ENCODE results near the gene NACC2.

NACC2 gene

DNA sequence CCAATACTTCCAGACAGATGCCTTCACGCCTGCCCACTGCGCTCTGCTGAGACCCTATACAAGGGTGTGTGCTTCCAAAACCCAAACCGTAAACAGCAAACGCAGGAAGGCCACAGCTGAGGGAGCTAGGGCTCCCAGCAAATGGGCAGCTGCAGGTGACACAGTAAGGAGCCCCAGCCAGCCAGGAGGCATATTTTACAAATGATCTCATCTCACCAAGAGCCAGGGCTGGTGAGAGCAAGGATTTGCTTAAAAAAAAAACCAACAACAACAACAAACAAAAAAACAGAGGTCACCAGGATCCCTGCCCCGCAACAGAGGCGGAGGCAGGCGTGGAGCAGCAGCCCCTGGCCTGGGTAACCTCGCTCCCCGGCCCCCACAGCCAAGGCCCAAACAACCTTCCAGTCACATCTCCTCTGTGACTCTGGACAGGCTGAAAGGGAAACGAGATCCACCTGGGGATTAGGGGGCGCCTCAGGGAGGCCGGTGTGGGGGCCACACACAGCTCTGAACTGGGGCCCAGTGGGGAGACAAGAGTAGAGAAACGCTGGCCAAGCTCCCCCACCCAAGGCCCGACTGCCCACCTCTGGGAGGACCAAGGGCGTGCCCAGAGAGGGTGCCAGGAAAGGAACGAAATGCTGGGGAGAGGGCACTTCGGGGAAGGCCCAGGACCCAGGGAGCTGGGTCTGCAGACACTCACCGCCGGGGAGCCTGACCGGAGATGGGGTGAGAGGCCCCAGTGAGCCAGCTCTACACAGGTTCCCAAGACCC is 3.3 kb downstream of the NACC2 start:
- DNase-seq, result no peak

DNA sequence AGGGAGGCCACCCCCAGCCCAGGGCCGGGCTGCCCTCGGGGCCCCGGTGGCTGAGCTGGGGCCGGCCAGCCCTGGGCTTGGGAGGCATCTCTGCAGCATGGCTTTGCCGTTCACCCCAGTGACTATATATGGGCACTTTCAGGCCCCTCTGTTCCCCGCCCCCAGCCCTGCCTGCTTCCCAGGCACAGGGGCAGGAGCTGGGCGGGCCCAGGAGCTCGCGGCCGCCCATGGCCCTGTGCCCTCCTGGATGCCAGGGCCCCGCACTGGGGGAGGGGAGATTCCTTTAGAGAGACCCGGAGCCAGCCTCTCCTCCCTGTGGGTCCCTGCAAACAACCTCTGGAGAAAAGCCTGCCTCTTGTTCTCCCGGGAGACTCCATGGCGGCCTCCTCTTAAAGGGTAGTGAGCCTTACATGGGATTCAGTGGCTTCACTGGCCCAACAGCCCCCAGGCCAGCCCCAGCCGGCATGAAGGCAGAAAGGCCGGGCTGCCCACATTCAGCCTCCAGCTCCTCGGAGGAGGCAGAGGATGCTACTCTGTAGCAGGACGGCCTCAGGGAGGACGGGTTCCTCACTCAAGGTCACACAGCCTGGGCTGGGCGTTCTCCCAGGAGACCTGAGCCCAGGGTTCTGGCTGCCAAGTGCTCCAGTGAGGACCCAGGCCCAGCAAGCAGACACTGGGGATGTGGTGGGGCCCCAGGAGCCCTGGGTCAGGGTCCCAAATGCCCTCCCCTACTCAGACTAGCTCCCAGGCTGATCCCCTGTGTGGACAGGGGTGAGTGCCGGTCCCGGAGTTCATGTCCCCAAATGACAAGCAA is 4.1 kb downstream of the NACC2 start:
- DNase-seq, result no peak

DNA sequence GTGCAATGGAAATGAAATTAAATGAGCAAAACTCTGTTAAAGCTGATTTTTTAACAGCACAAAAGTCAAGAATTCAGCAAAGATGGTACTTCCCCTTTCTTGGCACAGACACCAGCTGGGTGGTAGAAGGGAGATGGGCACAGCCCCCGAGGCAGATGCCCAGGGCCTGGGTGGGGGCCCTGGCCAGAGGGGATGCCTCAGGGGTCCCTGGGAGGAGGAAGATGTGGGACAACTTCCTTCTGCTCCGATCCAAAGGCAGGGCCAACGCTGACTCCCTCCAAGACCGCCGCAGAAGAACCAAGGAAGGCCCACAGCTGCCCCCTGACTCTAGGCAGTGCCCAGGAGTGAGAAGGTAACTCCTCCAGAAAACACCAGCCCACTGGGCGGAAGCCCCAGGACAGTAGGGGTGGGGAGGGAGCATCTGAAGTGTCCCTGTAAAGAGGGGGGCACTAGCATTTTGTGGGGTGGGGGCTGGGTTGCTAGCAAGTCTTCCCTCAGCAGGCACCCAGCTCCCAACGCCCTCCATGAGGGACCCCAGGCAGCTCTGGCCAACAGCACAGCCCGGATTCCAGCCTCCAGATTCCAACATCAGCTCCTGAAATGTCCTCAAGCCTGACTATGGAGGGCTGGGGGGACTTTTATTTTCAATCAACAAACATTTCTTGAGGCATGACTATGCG is 4.9 kb downstream of the NACC2 start:
- no peak for DNase-seq

DNA sequence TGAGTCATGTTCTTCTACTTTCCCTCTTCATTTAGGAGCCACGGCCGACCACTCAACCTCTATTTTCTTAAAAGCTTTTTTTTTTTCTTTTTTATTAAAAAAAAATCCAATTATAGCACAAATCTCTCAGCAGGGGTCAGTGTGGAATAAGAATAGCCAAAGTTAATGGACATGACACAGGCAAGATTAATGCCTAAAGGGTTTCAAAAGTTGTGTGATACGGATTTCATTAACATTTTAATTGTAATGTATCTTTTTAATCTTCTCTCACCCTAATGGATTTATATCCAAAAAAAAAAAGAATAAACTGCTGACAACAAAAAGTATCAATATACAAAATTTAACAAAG is 5.4 kb downstream of the NACC2 start:
- DNase-seq, result no peak

DNA sequence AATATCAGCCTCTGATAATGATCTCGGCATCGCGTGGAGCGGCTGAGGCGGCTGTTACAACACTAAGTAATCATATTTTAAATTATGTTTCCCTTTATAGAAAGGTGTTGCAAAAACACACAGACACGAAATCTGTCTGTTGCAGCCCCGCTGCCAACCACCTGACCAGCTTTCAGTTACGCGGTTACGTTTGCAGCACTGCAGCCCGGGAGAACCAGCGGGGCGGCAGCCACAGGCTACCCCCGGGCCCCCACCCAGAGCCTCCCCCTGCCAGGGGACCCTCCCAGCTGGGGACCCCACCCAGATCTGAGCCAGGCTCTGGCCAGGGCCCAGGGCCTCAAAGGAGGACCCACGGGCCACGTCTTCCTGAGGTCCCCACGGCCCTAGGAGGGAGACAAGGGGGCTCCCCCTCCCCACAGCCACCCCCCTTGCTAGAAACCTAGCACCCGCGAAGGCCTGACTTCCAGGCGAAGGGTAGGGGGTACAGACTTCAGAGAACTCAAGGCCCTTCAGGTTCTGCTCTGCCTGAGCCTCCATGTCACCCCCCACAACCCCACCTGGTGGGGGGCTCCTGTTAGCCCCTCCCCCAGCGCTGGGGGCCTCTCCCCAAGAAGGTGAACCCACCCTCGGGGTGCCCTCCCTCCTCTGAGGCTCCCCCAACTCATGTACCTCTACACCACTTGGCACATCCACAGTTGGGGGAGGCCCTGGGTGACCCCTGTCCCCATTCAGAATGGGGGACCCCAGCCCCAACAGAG is 6.0 kb downstream of the NACC2 start:
- no peak for DNase-seq

DNA sequence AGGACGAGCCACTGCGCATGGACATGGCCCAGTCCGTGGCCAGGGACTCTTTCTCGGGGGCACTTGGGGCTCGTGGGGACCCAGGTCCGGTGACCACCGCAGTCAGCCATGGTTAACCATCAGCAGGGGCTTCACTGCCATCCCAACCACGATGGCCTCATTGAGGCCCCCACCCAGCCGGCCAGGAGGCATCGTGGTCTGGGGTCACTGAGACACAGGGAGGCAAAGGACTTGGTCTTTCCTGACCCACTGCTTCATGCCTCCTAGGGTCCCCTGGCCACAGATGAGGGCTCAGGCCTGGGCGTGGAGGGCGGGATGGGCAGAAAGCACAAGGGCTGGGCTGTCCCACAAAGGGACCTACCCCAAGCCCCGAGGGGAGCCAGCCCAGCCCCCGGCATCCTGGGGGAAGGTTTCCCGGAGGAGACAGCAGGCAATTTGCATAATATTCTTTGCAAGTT is 6.6 kb downstream of the NACC2 start:
- DNase-seq, result no peak

DNA sequence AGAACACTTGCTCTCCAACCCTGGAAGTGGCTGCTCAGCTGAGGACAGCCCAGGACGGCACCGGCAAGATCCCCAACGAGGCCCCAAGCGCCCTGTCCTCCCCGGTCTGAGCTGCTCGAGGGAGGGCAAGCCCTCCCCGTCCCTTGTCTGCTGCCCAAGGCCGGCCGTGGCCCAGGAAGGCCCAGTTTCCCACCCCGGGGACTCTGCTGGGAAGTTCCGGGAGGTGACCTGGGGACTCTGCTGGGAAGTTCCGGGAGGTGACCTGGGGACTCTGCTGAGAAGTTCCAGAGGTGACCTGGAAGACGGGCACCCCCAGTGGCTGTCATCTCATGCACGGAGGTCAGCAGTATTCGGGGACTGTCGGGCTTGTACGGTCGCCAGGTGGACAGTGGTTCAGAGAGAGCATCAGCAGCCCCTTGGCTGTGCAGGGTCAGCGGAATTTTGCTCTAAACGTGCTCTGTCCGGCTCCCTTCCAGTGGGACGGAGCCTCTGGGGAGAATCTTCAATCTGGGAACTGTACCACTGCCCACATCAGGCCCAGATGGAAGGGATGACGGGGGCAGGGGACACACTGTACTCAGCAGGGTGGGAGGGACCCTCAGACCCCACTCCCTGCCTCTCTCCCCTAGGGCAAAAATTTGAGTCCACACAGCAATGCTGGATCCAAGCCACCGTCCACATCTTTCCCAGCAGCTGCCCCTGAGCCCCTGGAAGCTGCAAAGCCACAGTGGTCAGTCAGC is 7.2 kb downstream of the NACC2 start:
- no peak for DNase-seq

DNA sequence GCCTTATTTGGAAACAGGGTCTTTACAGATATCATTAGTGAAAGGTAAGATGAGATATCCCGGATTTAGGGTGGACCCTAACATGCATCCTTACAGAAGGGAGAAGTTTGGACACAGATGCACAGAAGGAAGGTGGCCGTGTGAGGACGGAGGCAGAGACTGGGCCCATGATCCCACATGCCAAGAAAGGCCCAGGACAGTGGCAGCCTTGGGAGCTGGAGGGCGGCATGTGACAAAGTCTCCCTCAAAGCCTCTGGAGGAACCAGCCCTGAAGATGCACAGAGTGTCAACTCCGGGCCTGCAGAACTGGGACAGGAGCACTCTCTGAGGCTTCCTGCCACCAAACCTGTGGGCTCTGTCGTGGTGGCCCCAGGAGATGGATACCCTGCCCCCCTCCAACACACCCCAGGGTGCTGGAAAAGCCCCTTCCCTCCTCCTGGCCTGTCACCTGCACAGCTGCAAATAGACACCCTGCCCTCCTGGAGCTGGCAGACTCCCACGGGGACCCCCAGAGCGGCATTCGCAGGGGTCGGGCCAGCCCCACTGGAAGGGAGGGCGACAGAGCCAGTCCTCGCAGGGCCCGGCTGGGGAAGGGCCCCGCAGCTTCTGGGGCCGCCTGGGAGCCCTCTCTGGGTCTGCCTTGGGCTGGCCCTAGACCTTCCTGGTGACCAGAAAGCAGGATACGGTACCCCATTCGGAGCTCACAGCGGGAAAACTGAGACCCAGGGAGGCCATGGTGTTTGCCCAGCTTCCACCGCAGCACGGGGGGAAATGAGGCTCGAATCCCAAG is 7.9 kb downstream of the NACC2 start:
- DNase-seq, result no peak

DNA sequence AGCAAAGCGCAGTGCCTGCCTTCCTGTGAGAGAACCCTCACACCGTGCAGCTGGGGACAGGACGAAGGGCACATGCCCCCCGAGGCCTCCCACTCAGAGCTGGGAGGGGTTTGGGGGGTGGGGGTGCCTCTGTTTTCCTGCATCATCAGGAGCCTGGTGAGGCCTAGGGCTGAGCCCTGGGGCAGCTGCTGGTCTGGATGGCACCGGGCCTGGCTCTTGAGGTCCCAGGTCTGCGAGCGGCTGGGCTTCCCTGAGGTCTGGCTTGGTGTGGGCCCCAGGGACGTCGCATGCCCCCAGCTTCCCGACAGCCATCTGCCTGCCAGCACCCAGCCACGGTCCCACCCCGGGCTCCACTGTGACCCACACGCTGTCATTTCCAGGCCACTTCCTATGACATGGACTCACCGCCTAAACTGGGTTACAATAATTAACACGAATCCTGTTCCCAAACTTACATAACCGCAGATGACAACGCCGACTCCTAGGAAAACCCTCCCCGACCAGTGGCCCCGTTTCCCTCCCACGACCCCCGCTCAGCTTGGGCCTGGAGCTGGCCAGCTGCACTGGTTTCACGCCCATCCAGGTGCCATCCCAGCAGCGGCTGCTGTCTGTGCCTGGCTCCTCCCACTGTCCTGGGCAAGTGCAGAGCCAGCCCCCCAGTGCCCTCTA is 8.7 kb downstream of the NACC2 start:
- no peak for DNase-seq

DNA sequence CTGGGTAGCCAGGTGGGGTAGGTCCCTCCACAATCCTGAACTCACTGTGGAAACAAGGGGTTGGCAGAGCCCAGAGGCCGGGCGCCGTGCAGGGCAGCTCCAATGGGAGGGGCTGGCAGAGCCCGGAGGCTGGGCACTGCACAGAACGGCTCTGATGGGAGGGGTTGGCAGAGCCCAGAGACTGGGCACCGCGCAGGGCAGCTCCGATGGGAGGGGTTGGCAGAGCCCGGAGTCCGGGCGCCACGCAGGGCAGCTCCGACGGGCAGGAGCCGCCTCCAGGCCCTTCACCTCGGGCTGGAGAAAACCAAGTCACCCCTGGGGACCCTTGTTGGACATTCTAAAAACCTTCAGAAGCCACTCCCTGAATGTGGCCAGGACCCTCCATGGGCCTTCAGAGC is 9.3 kb downstream of the NACC2 start:
- no peak for DNase-seq

DNA sequence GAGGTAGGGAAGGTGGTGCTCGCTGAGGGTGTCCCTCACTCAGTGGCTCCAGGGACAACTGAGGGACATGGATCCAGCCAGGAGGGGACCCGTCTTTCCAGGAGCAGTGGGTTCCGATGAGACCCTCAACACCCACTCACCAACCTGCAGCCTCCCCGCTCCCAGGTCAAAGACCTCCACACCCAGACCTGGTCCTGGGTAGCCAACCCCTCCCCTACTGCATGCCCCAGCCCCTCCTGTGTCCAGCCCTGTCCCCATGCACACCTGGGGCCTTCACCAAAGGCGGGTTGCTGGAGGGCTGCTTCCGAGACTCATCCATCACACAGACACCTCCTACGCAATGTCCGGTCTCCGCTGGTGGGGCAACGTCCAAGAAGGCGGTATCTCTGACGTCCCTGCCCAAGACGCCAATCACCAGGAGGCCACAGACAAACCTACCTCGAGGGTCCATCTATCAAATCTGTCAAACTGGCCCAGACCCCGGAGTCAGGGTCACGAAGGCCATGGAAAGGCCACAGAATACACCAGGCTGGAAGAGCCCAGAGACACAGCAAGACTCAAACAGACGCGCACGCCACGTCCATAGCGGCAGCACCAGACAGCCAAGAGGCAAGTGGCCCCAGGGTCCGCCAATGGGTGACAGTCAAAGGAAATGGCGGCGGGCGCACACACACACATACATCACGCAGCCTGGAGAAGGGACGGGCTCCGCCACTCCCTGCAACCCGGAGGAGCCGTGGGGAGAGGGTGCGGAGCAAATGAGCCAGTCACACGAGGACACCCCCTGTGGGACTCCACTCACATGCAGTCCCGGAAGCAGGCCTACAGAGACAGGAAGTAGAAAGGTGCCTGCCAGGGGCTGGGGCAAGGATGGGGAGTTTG is 10.8 kb downstream of the NACC2 start:
- no peak for DNase-seq

DNA sequence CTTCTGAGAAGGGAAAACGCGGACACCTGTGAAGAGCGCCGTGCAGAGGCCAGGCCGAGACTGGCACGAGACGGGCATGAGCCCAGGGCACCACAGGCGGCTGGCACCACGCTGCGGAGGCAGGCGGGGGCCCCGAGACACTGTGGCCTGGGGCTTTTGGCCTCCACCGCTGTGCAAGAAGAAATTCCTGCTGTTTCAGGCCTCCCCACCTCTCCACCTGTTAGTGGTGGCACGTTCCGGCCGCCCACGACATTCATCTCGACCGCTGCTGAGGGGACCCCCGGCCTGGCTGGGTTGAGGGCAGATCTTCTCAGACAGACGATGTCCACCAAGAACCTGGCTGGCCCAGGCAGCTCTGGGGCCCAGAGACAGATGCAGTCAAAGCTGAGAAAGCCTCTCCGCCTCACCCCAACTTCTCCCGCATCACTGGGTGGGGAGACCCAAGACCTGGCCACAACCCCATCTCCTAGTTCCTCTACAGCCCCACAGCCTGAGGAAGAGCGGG is 11.5 kb downstream of the NACC2 start:
- DNase-seq, result no peak

DNA sequence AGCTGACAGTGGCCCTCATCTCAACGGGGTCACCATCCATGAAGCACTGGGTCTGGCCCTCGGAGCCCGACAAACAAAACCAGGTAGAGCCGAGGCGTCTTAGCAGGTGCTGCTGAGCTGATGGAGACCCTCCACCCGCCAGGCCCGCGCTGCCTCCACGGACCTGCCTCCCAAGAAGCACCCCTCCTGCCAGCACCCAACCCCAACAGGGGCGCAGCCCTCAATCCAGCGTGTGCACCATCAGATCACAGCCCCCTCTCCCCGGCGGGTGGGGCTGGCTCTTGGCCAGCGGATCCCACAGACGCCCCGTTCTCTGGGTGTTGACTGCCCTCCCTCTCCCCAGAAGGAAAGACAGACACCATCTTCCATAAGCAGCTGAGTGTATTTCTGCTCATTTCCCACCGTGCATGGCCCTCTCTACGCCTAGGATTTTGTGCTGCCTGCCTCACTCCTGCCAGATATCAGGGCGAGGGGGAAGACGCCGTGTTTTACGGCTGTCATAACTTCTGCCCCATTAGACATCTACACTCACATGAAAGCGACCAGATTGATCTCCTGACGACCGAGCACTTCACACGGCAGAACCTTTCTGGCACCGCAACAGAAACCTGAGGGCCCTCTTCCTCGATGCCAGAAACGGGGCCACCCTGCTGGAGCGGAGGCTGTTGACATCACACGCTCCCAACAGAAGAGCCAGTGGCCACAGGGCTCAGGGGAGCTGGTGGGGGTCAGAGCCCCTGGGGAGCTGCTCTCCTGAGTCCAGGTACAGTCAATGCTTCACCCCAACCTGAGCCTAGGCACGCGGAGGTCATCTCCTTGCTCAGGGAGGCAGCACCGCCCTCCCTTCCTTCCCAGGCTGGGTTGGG is 12.4 kb downstream of the NACC2 start:
- no peak for DNase-seq

DNA sequence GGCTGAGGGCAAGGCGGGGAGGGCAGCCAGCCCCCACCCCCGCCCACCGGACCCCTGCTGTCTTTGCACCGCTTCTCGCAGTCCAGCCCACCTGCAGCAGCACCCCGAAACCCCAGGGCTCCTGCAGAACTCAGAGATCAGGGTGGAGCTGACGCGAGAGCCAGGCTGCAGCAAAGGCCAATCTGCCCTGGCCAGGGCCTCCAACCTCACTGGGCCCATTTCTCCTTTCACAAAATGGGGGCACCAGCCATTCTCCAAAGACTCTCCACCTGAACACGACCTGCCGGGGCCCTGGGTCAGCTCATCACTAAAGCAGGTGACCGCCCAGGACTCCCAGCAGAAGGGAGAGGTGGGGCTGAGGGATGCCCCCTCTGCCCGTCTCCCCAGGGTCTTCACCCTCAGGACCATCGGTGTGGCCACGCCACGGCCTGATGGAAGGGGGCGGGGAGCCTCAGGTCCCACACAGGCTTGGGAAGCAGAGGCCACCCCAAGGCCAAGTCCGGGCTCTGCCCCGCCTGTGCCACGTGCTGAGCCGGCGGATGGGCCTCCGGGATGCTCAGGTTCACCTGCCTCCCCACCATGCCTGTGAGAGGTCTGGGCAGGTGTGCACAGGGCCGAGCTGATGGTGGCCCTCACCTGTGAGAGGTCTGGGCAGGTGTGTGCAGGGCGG is 13.1 kb downstream of the NACC2 start:
- no peak for DNase-seq

DNA sequence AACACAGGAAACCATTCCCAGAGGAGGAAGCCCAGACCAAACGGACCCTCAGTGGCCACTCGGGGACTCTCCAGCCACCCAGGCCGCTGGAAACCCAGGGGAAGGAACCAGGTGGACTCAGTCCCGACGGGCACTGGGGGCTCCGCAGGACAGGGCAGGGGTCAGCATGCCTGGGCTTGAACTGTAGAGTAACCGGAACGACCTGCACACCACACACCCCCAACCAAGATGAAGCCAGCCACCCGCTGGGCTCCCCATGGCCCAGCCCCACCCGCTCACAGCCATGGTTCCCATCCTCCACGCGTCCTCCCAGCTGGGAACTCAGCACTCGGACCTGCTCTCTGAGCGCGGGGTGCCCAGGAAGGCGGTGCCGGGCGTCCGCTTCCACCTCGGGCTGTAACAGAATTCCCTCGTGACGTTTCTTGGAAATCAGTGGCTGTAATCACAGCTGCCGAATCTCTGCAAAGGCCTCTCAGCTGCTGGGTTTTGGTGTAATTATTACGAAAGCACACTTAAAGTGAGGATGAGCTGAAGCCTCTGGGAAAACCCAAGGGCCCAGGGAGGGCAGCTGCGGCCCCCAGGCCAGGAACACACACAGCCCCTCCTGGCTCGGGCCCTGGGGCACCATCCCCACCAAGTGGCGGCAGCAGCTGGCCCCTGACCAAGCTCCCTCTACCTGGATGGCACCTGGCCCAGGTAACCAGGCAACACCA is 13.8 kb downstream of the NACC2 start:
- no peak for DNase-seq

DNA sequence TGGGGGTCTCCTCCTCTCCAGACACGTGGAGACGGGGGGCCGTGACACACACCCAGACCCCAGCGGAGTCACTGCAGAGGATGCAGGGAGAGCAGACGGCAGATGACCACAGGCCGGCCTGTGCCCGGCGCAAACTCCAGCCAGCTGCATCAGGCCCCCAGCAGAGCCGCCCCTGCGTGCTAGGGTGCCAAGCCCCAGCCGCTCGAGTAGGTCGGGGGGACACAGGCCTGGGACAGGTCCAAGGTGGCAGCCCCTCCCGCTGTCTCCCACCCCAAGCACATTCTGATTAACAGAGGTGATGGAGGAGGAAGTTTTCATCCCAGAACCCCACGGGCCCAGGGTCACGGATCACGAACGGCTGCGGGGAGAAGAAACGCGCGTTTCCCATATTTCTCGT is 14.4 kb downstream of the NACC2 start:
- DNase-seq, result no peak

DNA sequence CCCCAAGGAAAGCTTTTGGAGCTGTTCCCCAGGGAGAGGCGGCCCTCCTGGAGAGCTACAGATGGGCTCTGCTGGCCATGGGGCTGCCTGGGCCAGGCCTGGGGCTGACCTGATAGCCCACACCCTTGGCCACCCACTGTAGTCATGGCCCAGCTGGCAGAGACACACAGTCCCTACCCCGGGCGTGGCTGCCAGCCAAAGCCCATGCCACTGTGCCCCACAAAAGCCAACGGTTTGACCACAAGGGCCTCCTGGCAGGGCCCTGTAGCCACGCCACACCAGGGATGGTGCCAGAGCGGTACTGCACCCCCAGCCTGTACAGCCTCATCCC is 15.2 kb downstream of the NACC2 start:
- DNase-seq, result no peak
